Activated T-helper 1 cell treated with anti-CD3 and anti-CD28 coated beads, Interleukin-2, amount 50 U/mL, for 16 hours (primary cell): ENCODE measurements around the gene SIK3.
"Not testable (repeated sequence)": the region's sequence is repeated elsewhere in the genome, so short reads cannot be mapped to it uniquely, and the experiment has no call there.

ENCODE experiments used
- DNase-seq, 2 donors: peaks; one replicate each; pipeline ENCODE4 v3.0.0-alpha.2; 2020; ENCODE audit warnings: low read depth in 1 of 2, low spot score in 1 of 2

SIK3 gene

DNA sequence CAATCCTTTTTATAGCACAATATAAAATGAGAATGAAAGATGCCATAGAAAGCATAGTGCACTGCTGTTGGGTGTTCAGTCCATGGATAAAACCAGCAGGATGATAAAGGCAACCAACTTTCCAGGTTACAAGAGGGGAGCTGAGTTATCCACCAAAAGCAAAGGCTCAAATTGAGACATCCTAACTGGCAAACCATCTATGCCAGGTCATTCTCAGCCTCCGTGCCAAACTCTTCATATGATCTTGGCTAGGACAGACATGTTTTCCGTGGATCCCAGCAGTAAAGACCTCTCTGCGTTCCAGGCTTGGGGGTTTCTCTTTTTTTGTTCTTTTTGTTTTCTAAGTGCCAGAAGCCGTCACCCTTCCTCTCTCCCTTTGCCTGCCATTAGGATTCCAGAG lies 253.5 kb downstream of the SIK3 start:
- no peak for DNase-seq

DNA sequence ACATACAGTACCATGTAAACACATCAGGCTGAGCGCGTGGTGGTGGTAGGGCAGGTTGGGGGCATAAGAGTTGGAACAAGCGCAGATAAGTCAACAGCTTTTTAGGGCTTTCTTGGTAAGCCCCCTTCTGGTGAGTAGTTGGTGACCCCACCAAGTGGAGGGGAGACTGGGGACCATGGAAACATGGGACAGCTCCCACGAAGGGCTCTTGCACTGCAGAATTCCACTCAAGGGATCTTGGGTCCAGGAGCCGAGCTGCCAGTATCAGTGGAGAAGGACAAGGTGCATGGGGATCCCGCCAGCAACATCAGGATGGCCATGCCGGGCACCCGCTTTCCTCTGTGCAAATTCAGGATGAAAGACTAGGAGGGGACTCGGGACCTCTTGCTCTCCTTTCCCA lies 254.6 kb downstream of the SIK3 start:
- DNase-seq = no peak

DNA sequence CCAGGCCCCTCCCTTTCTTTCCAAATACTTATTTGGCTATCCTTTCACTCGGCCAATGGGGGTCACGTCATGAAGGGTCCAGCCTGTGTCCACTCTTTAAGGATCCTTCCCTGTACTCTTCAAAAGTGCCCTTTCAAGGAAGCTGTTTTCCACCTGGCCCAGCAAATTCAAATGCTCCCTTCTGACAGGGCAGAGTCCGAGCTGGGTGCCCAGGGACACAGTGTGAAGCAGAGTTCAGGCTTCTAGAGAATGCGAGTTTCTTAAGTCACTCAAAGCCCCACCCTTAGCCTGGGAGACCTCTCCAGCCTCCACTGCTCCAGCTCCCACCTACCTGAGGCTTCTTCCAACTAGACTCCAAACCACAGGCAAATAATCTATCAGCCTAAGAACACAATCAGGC lies 255.3 kb downstream of the SIK3 start:
- DNase-seq = no peak

DNA sequence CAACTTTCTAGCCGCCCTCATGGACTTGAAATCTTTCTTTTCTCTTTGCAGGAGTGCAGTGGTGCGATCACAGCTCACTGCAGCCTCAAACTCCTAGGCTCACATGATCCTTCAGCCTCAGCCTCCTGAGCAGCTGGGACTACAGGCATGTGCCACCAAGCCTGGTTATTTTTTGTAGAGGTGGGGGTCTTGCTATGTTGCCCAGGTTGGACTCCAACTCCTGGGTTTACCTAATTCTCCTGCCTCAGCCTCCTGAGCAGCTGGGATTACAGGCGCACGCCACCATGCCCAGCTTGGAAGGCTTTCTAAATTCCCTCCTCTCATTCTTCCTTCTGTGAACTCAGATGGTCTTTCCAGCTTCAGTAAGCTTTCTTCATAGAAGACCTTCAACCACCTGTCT lies 256.1 kb downstream of the SIK3 start:
- DNase-seq = no peak

DNA sequence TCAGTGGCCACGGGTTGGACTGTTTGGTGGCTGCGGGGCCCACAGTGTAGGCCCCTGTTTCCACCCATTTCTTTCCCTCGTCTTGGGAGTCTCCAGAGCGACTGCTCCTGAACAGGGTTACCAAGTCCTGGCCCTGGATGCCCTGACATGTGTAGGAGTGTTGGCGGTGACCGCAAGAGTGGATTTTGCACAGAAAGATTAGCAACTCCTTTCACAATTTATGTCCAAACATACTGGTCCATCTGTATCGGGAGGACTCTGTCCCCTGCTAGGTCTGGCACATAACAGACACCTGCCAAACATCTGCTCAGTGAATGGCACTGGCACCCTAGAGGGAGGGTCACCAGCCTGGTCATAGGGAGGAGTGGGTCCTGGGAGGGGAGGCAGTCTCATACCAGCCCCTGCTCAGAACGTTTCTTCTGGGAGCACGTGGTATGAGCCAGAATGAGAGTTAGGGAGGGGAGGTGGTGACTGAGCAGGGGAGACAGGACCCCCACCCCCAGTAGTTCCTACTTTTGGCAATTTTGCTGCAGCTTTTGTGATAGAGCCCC lies 257.4 kb downstream of the SIK3 start:
- DNase-seq = no peak

DNA sequence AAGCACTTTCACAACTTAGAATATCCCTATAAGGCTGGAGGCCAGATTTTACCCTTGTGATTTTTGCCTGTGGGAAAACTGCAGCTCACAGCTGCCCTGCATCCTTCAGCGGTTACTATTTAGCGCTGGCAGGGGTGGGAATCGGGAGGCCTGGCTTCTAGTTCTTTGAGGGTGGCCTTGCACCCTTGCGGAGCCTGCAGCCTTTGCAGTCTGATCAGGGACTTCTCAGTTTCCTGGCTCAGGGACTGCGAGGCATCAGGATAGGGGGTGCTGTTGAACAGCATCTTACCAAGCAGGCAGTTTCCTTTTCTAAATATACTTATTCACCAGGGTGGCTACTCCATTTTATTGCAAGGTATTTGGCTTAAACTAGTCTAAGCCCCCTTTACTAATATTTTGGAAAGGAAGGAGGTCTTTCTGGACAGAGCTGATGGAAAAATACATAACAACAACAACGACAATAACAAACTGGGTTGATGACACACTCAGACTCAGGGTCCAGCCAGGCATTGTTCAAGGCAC lies 257.9 kb downstream of the SIK3 start:
- no peak for DNase-seq

DNA sequence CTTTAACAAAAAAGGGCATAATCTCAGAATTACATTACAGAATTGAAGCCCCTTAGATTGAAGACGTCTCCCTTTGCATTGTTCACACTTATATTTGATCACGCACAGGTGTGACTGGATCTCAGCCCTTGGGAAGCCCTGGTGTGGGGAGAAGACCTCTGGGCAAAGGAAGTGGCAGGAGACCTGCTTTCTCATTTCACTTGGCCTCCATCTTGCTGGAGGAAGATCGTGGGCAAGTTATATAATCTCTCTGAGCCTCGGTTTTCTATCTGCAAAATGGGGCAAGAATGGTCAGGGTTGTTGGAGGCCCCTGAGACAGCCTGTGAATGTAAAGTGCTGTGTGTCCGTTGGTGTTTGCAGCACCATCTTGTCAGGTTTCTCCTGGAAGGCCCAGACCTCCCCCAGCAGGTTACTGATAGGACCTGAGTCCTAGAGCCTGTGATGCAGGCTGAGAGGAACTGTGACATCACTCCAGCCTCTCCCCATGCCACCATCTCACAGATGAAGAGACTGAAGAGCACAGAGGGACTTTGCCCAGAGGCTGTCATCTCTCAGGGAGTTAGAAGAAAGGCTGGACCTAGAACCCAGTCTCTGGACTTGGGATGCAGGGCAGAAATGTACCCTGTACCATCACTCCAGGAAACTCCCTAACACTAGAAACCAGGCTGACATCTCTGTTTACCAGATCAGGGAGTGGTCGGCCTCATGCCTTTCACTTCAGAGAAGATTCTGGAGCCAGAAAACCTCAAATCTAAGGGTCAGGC lies 259.7 kb downstream of the SIK3 start:
- no peak for DNase-seq

DNA sequence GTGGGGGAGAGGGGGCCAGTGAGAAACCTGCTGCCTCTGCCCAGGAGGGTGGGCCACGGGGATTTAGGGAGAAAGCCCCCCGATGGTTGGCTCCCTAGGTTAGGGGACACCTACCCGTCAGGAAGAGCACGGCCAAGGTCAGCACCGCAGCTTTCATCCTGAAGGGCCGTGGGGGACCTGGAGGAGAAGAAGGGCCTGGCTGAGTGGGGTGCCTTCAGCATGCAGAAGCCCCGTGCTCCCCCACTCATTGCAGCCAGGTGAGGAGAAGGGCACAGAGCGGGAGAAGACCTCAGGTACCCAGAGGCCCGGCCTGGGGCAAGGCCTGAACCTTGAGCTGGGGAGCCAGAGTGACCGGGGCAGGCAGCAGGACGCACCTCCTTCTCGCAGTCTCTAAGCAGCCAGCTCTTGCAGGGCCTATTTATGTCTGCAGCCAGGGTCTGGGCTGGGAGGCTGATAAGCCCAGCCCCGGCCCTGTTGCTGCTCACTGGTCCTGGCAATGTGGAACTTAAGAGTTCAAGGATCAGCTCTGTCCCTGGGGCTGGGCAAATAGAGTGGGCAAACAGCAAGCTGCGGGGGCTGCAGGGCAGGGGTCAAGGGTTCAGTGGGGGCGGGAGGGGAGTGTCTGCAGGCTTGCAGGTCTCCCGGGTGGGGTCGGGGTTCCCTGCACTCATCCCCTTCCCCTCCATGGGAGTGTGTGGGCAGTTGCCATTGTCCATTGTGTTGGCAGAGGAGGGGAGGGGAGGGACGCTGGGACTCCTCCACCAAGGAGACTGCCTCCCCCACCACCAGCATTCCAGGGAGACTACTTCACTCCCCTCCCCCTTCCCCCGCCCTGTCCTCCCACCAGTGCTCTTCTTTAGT lies 260.8 kb downstream of the SIK3 start, which contains the start of gene APOA1:
Gene APOA1, minus strand, starts transcription at position 392 of the 861 bp plus-strand sequence. Its CDS starts 235 bp downstream, at position 157.
- no peak for DNase-seq

DNA sequence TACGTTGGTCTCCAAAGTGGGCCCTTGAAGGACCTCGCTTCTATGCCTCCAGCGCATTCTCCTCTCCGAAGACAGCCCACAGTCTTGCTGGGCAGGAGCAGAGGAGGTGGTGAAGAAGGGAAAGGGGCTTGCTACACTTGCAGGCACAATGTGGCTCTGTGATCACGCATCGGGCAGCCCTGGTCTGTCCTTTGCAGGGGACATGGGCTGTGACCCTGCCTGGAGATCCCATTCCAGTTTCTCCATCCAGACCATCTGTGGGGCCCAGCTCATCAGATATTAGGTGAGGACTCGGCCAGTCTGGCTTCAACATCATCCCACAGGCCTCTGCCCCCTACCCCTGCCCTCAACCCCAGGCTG lies 261.6 kb downstream of the SIK3 start:
- DNase-seq = no peak

DNA sequence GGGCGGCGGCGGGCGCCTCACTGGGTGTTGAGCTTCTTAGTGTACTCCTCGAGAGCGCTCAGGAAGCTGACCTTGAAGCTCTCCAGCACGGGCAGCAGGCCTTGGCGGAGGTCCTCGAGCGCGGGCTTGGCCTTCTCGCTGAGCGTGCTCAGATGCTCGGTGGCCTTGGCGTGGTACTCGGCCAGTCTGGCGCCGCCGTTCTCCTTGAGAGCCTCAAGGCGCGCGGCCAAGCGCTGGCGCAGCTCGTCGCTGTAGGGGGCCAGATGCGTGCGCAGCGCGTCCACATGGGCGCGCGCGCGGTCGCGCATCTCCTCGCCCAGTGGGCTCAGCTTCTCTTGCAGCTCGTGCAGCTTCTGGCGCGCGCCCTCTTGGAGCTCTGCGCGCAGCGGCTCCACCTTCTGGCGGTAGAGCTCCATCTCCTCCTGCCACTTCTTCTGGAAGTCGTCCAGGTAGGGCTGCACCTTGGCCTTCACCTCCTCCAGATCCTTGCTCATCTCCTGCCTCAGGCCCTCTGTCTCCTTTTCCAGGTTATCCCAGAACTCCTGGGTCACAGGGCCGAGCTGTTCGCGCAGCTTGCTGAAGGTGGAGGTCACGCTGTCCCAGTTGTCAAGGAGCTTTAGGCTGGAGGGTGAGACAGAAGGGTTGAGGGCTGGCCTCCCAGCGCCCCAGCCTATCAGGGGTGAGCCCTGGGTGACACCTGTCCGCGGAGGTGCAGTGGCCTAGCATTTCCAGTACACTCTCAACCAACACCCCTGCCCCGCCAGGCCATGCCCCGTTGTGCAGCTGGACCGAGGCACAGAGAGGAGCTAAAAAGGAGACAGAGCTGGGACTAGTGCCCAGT lies 262.2 kb downstream of the SIK3 start:
- peak; percentile 52 to 68 for DNase-seq

DNA sequence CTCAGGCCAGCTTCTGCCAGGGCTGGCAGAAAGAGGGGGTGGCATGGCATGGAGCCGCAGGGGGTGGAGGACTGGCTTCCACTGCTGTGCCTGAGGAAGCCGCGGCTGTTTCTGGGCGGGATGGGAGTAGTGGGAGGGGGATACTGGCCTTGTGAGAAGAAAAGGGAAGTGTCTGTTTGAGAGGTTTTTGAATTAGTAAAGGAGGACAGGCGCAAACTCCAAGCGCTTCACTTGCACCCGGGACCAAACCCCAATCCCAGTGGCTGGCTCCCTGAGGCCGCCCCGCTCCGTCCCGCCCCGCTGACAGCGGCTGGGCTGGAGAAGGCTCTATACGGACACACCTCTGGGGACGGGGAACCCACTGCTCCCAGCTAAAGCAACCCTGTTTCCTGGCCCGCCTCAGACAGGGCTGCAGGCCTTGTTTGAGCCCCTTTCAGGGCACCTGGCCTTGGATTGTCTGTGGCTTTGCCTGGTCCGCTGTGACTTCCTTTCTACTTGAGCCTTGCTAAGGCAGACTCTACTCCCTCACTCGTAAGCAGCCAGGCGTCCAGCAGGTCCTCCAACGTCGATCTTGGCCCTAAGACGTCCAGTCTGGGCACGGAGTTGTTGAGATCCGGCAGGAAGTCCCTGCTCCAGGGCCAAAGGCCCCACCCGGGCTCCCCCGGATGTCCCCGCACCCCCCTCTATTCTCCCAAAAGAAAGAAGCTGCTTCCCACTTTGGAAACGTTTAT lies 263.0 kb downstream of the SIK3 start:
- DNase-seq = no peak

DNA sequence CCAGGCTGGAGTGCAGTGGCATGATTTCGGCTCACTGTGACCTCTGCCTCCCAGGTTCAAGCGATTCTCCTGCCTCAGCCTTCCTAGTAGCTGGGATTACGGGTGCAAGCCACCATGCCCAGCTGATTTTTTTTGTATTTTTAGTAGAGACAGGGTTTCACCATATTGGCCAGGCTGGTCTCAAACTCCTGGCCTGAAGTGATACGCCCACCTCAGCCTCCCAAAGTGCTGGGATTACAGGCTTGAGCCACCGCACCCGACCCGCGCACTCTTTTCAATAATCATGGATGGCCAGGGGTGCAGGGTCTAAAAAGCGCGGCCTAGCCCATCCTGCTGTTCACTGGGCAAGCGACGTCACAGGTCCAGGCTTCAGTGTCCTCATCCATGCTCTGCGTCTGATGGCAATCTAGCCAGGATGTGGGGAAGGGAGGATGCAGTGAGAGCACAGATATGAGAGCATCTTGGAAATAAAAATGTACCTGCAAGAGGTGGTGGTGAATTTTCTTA lies 263.6 kb downstream of the SIK3 start:
- not testable (repeated sequence) for DNase-seq

DNA sequence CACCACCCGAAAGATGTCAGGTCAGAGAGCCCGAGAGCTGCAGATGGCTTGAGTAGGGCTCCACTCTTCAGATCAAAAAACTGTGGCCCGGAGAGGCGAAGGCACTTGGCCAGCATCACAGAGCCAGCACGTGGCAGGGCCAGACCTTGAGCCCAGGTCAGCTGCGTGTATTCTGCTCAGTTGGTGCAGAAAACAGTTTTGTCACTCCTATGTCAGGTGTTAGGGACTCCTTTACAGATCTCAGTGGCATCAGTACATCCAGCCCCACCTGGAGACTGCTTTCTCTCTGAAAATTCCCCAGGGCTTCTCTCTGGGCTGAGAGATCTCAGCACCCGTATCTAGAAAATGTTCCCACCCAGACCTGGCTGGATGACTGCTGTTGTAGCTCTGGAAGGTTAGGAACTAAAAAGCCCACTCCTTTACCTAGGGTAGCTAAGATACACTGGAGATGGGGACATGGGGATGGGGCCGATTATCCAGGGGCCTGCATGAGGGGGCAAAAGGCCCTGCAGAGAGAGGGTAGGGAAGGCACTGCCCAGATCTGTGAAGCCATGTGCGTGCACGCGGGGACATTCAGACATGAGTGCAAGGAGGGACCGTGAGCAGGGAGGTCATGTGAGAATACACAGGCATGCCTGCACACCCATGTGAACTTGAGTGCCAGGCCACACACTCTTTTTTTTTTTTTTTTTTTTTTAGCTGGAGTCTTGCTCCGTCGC lies 264.3 kb downstream of the SIK3 start:
- no peak for DNase-seq

DNA sequence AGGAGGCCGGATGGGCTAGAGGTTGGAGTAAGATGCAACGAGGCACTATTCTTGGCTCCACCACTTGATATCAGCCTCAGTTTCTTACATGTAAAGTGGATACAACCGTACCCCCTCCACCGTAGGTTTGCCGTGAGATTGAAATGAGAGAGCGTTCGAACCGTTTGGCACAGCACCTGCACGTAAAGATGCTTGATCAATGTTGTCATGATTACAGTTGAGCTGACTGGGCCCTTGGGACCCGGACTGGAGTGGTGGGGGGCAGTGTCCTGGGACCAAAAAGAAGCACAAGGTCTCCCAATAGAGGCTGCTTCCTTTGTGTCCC lies 264.8 kb downstream of the SIK3 start:
- no peak for DNase-seq

DNA sequence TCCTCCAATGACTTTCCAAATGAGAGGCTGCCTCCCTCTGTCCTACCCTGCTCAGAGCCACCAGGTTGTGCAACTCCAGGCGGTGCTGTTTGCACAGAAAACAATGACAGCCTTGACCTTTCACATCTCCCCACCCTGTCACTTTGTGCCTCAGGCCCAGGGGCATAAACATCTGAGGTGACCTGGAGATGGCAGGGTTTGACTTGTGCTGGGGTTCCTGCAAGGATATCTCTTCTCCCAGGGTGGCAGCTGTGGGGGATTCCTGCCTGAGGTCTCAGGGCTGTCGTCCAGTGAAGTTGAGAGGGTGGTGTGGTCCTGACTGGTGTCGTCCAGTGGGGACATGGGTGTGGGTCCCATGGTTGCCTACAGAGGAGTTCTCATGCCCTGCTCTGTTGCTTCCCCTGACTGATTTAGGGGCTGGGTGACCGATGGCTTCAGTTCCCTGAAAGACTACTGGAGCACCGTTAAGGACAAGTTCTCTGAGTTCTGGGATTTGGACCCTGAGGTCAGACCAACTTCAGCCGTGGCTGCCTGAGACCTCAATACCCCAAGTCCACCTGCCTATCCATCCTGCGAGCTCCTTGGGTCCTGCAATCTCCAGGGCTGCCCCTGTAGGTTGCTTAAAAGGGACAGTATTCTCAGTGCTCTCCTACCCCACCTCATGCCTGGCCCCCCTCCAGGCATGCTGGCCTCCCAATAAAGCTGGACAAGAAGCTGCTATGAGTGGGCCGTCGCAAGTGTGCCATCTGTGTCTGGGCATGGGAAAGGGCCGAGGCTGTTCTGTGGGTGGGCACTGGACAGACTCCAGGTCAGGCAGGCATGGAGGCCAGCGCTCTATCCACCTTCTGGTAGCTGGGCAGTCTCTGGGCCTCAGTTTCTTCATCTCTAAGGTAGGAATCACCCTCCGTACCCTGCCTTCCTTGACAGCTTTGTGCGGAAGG lies 265.6 kb downstream of the SIK3 start:
- DNase-seq = no peak

DNA sequence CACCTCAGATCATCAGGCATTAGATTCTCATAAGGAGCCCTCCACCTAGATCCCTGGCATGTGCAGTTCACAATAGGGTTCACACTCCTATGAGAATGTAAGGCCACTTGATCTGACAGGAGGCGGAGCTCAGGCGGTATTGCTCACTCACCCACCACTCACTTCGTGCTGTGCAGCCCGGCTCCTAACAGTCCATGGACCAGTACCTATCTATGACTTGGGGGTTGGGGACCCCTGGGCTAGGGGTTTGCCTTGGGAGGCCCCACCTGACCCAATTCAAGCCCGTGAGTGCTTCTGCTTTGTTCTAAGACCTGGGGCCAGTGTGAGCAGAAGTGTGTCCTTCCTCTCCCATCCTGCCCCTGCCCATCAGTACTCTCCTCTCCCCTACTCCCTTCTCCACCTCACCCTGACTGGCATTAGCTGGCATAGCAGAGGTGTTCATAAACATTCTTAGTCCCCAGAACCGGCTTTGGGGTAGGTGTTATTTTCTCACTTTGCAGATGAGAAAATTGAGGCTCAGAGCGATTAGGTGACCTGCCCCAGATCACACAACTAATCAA lies 266.4 kb downstream of the SIK3 start:
- DNase-seq = no peak

DNA sequence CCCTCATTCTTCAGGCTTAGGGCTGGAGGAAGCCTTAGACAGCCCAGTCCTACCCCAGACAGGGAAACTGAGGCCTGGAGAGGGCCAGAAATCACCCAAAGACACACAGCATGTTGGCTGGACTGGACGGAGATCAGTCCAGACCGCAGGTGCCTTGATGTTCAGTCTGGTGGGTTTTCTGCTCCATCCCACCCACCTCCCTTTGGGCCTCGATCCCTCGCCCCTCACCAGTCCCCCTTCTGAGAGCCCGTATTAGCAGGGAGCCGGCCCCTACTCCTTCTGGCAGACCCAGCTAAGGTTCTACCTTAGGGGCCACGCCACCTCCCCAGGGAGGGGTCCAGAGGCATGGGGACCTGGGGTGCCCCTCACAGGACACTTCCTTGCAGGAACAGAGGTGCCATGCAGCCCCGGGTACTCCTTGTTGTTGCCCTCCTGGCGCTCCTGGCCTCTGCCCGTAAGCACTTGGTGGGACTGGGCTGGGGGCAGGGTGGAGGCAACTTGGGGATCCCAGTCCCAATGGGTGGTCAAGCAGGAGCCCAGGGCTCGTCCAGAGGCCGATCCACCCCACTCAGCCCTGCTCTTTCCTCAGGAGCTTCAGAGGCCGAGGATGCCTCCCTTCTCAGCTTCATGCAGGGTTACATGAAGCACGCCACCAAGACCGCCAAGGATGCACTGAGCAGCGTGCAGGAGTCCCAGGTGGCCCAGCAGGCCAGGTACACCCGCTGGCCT lies 267.9 kb downstream of the SIK3 start:
- DNase-seq = no peak
